HepG2 (cell line): Measurements from ENCODE around the gene RMI2. TPM values are rescaled to one million over a fixed set of nuclear protein-coding genes. Genes with fewer than 3 reads are reported as not detected.

ENCODE experiments used
- ATAC-seq: fragments of 200-7000 bp; cut with Tn5 transposase; 3 replicates; pipeline ENCODE4 v1.9.1; 2020; ENCODE audit warnings: mild to moderate bottlenecking, moderate library complexity
- BruUV-seq: library from RNA; stranded (reverse); fragments of 400-500 nt; replicated peaks from 2 replicates; lab custom pipeline; 2021; lab: Mats Ljungman, UMichigan
- CTCF ChIA-PET: fragments of 300-600 bp; formaldehyde crosslinking; extraction: SDS; loops from one replicate; lab custom pipeline; 2021; ENCODE audit warnings: low total read pairs, inconsistent platforms, low intra/inter-chr PET ratio; lab: Yijun Ruan, JAX
- POLR2A ChIA-PET: fragments of 350-600 bp; sonication (Branson Sonifier 250); formaldehyde crosslinking; loops from one replicate; lab custom pipeline; 2020; ENCODE audit warnings: antibody characterized with exemption, inconsistent platforms; lab: Yijun Ruan, JAX
- DNase-seq: peaks from one replicate; pipeline ENCODE4 v3.0.0-alpha.2; 2015; ENCODE audit warnings: low spot score
- FAIRE-seq: peaks from 3 replicates; lab custom pipeline; 2011; peaks lifted over from hg19 to GRCh38; lab: Jason Lieb, UNC
- H2AFZ ChIP-seq: one replicate; pipeline ENCODE4 v1.6.1; 2011; ENCODE audit warnings: low read length, inconsistent platforms
- H3K27ac ChIP-seq: fragments of 300-600 bp; 3 replicates; pipeline ENCODE4 v1.8.0; 2011; ENCODE audit warnings: mixed run types, mild to moderate bottlenecking, mixed read lengths, low read length, inconsistent platforms; ENCODE audit not compliant: insufficient read depth; ENCODE audit errors: extremely low read length
- H3K27me3 ChIP-seq, 2 experiments: fragments of 200-600 bp in 1 of 2; 2 replicates in 1 of 2; 3 replicates in 1 of 2; pipeline versions ENCODE4 v1.6.0 to v1.8.0; 2011; ENCODE audit warnings: low read length in 2 of 2, mild to moderate bottlenecking in 2 of 2, moderate library complexity in 2 of 2, inconsistent platforms in 1 of 2; ENCODE audit not compliant: insufficient read depth in 2 of 2, control insufficient read depth in 1 of 2
- H3K36me3 ChIP-seq, 2 experiments: fragments of 200-600 bp in 1 of 2; replicated peaks in 1 of 2; 2 replicates in 1 of 2; 3 replicates in 1 of 2; pipeline versions ENCODE4 v1.5.1 to v1.8.0; 2011; ENCODE audit warnings: low read length in 2 of 2, inconsistent platforms in 1 of 2; ENCODE audit not compliant: insufficient read depth in 2 of 2, control insufficient read depth in 1 of 2
- H3K4me1 ChIP-seq: 2 replicates; pipeline ENCODE4 v1.5.1; 2012; ENCODE audit warnings: low read length, inconsistent platforms; ENCODE audit not compliant: insufficient read depth
- H3K4me2 ChIP-seq: 2 replicates; pipeline ENCODE4 v1.6.0; 2011; ENCODE audit warnings: low read depth, low read length, inconsistent platforms
- H3K4me3 ChIP-seq, 3 experiments: fragments of 200-600 bp in 1 of 3; sonication (generic), shearing (Covaris generic) in 1 of 3; replicated peaks in 1 of 3; 2 replicates each; pipeline ENCODE4 v1.5.1; 2011 to 2016; ENCODE audit warnings: low read length in 3 of 3, inconsistent platforms in 2 of 3, low read depth in 2 of 3, mild to moderate bottlenecking in 2 of 3, control low read depth in 1 of 3, mixed read lengths in 1 of 3; ENCODE audit not compliant: insufficient read depth in 1 of 3
- H3K79me2 ChIP-seq: one replicate; pipeline ENCODE4 v1.6.1; 2011; ENCODE audit warnings: low read length, inconsistent platforms; ENCODE audit not compliant: insufficient read depth
- H3K9ac ChIP-seq: 2 replicates; pipeline ENCODE4 v1.6.0; 2011; ENCODE audit warnings: mild to moderate bottlenecking, low read depth, low read length, inconsistent platforms; ENCODE audit not compliant: insufficient read depth
- H3K9me3 ChIP-seq: 2 replicates; pipeline ENCODE4 v1.5.1; 2012; ENCODE audit warnings: mild to moderate bottlenecking, low read length
- H4K20me1 ChIP-seq: 2 replicates; pipeline ENCODE4 v1.6.0; 2011; ENCODE audit warnings: inconsistent platforms, mild to moderate bottlenecking, low read length, moderate library complexity; ENCODE audit not compliant: insufficient read depth
- AHDC1 ChIP-seq: sonication (generic); formaldehyde crosslinking; IDR thresholded peaks from 2 replicates; pipeline ENCODE4 v1.5.1; 2020; ENCODE audit warnings: mild to moderate bottlenecking, missing genetic modification reagents, borderline replicate concordance
- CREM ChIP-seq, 2 experiments: sonication (generic) in 1 of 2; formaldehyde crosslinking in 1 of 2; IDR thresholded peaks; 2 replicates each; pipeline versions ENCODE4 v1.4.0 to v1.6.1; 2016 to 2020; ENCODE audit warnings: antibody characterized with exemption in 1 of 2, mild to moderate bottlenecking in 1 of 2, missing genetic modification reagents in 1 of 2
- DPF2 ChIP-seq: sonication (generic); formaldehyde crosslinking; IDR thresholded peaks from 2 replicates; pipeline ENCODE4 v1.4.0; 2020; ENCODE audit warnings: mild to moderate bottlenecking, low read depth, missing genetic modification reagents, borderline replicate concordance
- HDAC1 ChIP-seq: sonication (generic); formaldehyde crosslinking; IDR thresholded peaks from 2 replicates; pipeline ENCODE4 v1.5.1; 2020; ENCODE audit warnings: mild to moderate bottlenecking, missing genetic modification reagents
- MEIS2 ChIP-seq: sonication (generic); formaldehyde crosslinking; IDR thresholded peaks from 2 replicates; pipeline ENCODE4 v1.9.0; 2021; ENCODE audit warnings: mild to moderate bottlenecking, missing genetic modification reagents
- MIER2 ChIP-seq: IDR thresholded peaks from 2 replicates; pipeline ENCODE4 v1.6.1; 2016; ENCODE audit warnings: missing biosample characterization, missing genetic modification reagents
- MYPOP ChIP-seq: sonication (generic); formaldehyde crosslinking; IDR thresholded peaks from 2 replicates; pipeline ENCODE4 v1.8.1; 2023; ENCODE audit warnings: mild to moderate bottlenecking, moderate library complexity, missing genetic modification reagents
- NAIF1 ChIP-seq: sonication (generic); formaldehyde crosslinking; IDR thresholded peaks from 2 replicates; pipeline ENCODE4 v1.5.0; 2020; ENCODE audit warnings: mild to moderate bottlenecking, missing genetic modification reagents, borderline replicate concordance
- SMYD3 ChIP-seq: sonication (generic); formaldehyde crosslinking; IDR thresholded peaks from 2 replicates; pipeline ENCODE4 v1.8.1; 2023; ENCODE audit warnings: mild to moderate bottlenecking, missing genetic modification reagents
- SRY ChIP-seq: sonication (generic); formaldehyde crosslinking; IDR thresholded peaks from 2 replicates; pipeline ENCODE4 v1.8.0; 2022; ENCODE audit warnings: mild to moderate bottlenecking, missing genetic modification reagents
- TAF15 ChIP-seq: fragments of 200-400 bp; formaldehyde crosslinking; IDR thresholded peaks from one replicate; pipeline ENCODE4 v1.6.1; 2018; ENCODE audit warnings: mild to moderate bottlenecking, low read depth, low read length; ENCODE audit not compliant: poor library complexity, severe bottlenecking
- TEAD2 ChIP-seq: sonication (generic); formaldehyde crosslinking; IDR thresholded peaks from 2 replicates; pipeline ENCODE4 v1.9.0; 2021; ENCODE audit warnings: missing genetic modification reagents
- TOPORS ChIP-seq: sonication (generic); formaldehyde crosslinking; IDR thresholded peaks from 2 replicates; pipeline ENCODE4 v1.8.0; 2023; ENCODE audit warnings: mild to moderate bottlenecking, missing genetic modification reagents
- ZFP1 ChIP-seq: IDR thresholded peaks from 2 replicates; pipeline ENCODE4 v1.6.1; 2016
- ZNF136 ChIP-seq: sonication (generic); formaldehyde crosslinking; IDR thresholded peaks from 2 replicates; pipeline ENCODE4 v1.8.1; 2022; ENCODE audit warnings: low read depth, mild to moderate bottlenecking, moderate library complexity, missing genetic modification reagents
- ZNF350 ChIP-seq: sonication (generic); formaldehyde crosslinking; IDR thresholded peaks from 2 replicates; pipeline ENCODE4 v1.4.0; 2020; ENCODE audit warnings: mild to moderate bottlenecking, low read depth, missing genetic modification reagents, borderline replicate concordance
- ZNF569 ChIP-seq: sonication (generic); formaldehyde crosslinking; IDR thresholded peaks from 2 replicates; pipeline ENCODE4 v1.5.0; 2020; ENCODE audit warnings: mild to moderate bottlenecking, missing genetic modification reagents, moderate library complexity, borderline replicate concordance
- ZNF629 ChIP-seq: sonication (generic); formaldehyde crosslinking; conservative IDR thresholded peaks from 2 replicates; pipeline ENCODE4 v1.5.0; 2020; ENCODE audit warnings: missing genetic modification reagents
- ZNF720 ChIP-seq: sonication (generic); formaldehyde crosslinking; IDR thresholded peaks from 2 replicates; pipeline ENCODE4 v1.4.0; 2020; ENCODE audit warnings: missing genetic modification reagents
- WGBS: methylation state at CpG from one replicate; pipeline ENCODE4 v1.1.6; 2017; ENCODE audit warnings: low lambda C conversion rate; 5-methylcytosine and 5-hydroxymethylcytosine counted together
- in situ Hi-C: cut with HindIII; loops from 2 replicates; pipeline ENCODE4 v1.10.0; 2017; ENCODE audit warnings: low pct_unique_long_range_greater_than_20kb; ENCODE audit not compliant: extremely low pct_ligation_motif_present
- intact Hi-C: fragments of 100-400 bp; cut with micrococcal nuclease; formaldehyde crosslinking; loops from one replicate; pipeline ENCODE4 v1.10.0; 2022; ENCODE audit not compliant: unreplicated experiment
- polyA plus RNA-seq, 8 experiments: library from polyadenylated mRNA; depleted of rRNA in 3 of 8; stranded (reverse) in 7 of 8; unstranded in 1 of 8; fragments of >200 nt; fragmentation: Illumina TruSeq in 4 of 8; extraction: Trizol in 4 of 8; gene quantifications; 2 replicates each; pipeline versions ENCODE4 v1.2.1 to v1.2.3, GENCODE V29; 2011 to 2016; ENCODE audit warnings: low read depth in 4 of 8, missing spikeins in 1 of 8, mixed read lengths in 1 of 8; ENCODE audit not compliant: insufficient read depth in 1 of 8
- total RNA-seq, 5 experiments: library from RNA; depleted of rRNA; stranded (reverse); fragments of >200 nt; fragmentation: Illumina TruSeq; extraction: Trizol; gene quantifications; 2 replicates each; pipeline ENCODE4 v1.2.3, GENCODE V29; 2016; ENCODE audit warnings: low read depth in 1 of 5

Gene RMI2
- total and polyA plus RNA-seq, 2 of the 13 experiments (the other 11 are each of a cell fraction or from before 2014, with no cell fraction given), result 24.5 to 55.7 TPM

- no peaks in the 10 kb centered on the region for H4K20me1 ChIP-seq
- ChIA-PET CTCF (no interaction called here), POLR2A (interaction anchor here (1.9 to 2.7 kb wide), 2 partner anchors 23 to 47 kb away, joined by 5 to 6 read pairs; partner anchors contain the start of gene SOCS1)
- H3K4me1 ChIP-seq, result peaks cover 81% of the 10 kb centered on the region
- DNase-seq (no peak), FAIRE-seq (no peak), ATAC-seq (no peak)
- BruUV-seq, result no TSS peak
- WGBS, result 48% methylated on average over 3 of the region's 4 CpGs
- no peaks in the 10 kb centered on the region for H3K9me3 ChIP-seq
- no peak overlapping the region for H2AFZ ChIP-seq
- no peaks in the 10 kb centered on the region for H3K79me2 ChIP-seq
- intact Hi-C loops, result no loop called here
- H3K9ac ChIP-seq, result no peak overlapping the region
- in situ Hi-C loops, result no loop called here
- no peak overlapping the region for H3K27ac ChIP-seq
- no peak overlapping the region; the same call in 1 of the 2 replicates for H3K4me2 ChIP-seq
- no peaks in the 10 kb centered on the region for H3K27me3 ChIP-seq
- H3K36me3 ChIP-seq, result no peaks in the 10 kb centered on the region
- no peak overlapping the region for H3K4me3 ChIP-seq
- TF ChIP-seq MYPOP (CRISPR knock-in tag) (no peak), SRY (CRISPR knock-in tag) (no peak), DPF2 (no peak), ZNF569 (CRISPR knock-in tag) (no peak), TOPORS (0 out of 2 replicates have a peak, but pooled peaks have one; percentile 26), HDAC1 (CRISPR knock-in tag) (peak; percentile 29; the same call in 1 of the 2 replicates), TAF15 (no peak), TEAD2 (CRISPR knock-in tag) (no peak), ZFP1 (CRISPR knock-in tag) (no peak), CREM (IDR thresholded peaks at IDR 0.05) (no peak), CREM (CRISPR knock-in tag; IDR thresholded peaks at IDR 0.05) (no peak), SMYD3 (0 out of 2 replicates have a peak, but pooled peaks have one; percentile 25), NAIF1 (CRISPR knock-in tag) (0 out of 2 replicates have a peak, but pooled peaks have one; percentile 25), MIER2 (CRISPR knock-in tag) (no peak), AHDC1 (CRISPR knock-in tag) (peak; percentile 23; the same call in 1 of the 2 replicates), ZNF720 (CRISPR knock-in tag) (no peak), MEIS2 (CRISPR knock-in tag) (no peak), ZNF350 (no peak), ZNF136 (0 out of 2 replicates have a peak, but pooled peaks have one; percentile 65), ZNF629 (CRISPR knock-in tag) (no peak)
Observed at GRCh38 chr16:11302977-11303376, 42.3 kb upstream of the RMI2 start.
